ENCODE results near the gene CRNKL1.

CRNKL1 gene

DNA sequence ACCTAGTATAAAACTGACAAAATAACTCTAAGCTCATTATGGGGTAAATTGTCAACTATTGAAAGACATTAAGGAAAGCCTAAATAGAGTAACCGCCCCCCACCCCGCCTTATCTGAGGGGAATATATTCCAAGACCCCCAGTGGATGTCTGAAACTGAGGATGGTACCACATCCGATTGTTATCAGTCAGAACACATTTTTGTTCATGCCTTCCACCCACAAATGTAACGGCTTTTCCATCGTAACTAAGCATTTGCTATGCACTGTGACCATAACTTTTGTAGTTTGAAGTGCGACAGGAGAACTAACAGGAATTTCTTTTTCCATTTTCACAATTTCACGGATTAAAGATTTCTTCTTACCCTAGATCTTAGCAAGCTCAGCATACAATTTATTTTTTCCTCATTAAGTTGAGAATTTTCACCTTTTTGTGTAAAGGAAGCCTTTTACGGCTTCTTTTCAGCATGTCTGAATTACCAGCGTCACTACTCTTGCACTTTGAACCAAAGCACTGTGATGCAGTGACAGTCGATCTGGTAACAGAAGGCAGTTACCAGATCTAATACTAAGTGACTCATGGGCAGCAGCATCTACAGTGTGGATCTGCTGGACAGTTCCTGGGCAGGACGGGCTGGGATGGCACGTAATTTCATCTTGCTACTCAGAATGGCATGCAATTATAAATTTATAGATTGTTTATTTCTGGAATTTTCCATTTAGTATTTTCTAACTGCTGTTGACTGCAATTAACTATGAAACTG, 11.9 kb upstream of the CRNKL1 start:
- in situ Hi-C loops (cut with MboI; ENCODE audit: low sequenced_read_pairs) = no loop called here

- in situ Hi-C loops (cut with MboI; ENCODE audit: low sequenced_read_pairs) = no loop called here
Observed at GRCh38 chr20:20060234-20060998, 8.2 kb upstream of the CRNKL1 start.

- in situ Hi-C loops (cut with MboI; ENCODE audit: low sequenced_read_pairs) = no loop called here
Observed at GRCh38 chr20:20051767-20052073, 546 bp downstream of the CRNKL1 start.

- in situ Hi-C loops (cut with MboI; ENCODE audit: low sequenced_read_pairs) = no loop called here
Observed at GRCh38 chr20:20039752-20040387, 12.4 kb downstream of the CRNKL1 start.

DNA sequence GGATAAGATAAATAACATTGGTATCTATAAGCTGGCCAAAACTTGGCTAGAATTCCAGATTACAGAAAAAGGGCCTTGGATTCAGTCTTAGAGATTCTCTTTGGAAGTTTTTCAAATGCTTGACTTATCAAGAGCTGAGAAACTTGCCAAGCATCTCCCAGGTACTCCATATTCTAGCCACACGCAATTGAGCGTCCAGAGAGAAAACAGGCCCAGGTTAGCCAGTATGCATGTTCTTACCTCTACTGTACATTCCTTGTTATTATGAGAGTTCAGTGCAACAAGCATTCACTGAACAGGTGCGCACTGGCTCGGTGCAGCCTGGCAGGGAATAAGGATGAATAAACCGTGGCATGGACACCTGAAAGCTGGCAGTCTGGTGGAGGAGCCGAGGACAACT, 13.7 kb downstream of the CRNKL1 start:
- in situ Hi-C loops (cut with MboI; ENCODE audit: low sequenced_read_pairs) = no loop called here

DNA sequence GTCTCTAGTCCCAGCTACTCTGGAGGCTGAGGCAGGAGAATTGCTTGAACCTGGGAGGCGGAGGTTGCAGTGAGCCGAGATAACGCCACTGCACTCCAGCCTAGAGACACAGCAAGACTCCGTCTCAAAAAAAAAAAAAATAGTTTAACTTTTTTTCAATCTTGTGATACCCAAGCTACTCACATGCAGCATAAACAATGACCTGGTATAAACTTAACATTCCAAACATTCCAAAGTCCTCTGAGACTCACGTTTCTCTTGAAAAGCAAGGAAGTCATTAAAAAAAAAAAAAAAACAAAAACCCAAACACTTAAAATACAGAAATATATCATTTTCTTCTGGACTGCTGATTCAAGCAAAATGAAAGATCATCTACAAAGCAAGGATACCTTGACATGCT, 14.3 kb downstream of the CRNKL1 start:
- in situ Hi-C loops (cut with MboI; ENCODE audit: low sequenced_read_pairs) = no loop called here

- in situ Hi-C loops (cut with MboI; ENCODE audit: low sequenced_read_pairs) = no loop called here
Observed at GRCh38 chr20:20036756-20037155, 15.5 kb downstream of the CRNKL1 start.

GRCh38 chr20:20034486-20034885, 17.8 kb downstream of the CRNKL1 start:
- in situ Hi-C loops (cut with MboI; ENCODE audit: low sequenced_read_pairs) = no loop called here

DNA sequence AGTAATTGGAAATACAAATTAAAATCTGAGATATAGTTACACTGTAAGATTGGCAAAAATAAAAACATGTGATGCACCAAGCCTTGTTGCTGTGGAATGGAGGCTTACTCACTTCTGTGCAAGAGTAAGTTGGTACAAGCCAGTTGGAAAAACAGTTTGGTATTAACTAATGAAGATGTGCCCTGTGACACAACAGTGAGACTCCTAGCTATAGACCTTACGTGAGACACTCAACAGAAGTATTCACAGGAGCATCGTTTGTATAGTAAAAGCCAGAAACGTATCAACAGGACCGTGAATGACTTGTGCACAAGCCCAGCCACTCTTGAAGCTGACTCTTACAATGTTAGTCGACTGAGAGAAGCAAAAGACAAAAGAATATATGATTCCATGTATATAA, 20.5 kb downstream of the CRNKL1 start:
- in situ Hi-C loops (cut with MboI; ENCODE audit: low sequenced_read_pairs) = no loop called here

DNA sequence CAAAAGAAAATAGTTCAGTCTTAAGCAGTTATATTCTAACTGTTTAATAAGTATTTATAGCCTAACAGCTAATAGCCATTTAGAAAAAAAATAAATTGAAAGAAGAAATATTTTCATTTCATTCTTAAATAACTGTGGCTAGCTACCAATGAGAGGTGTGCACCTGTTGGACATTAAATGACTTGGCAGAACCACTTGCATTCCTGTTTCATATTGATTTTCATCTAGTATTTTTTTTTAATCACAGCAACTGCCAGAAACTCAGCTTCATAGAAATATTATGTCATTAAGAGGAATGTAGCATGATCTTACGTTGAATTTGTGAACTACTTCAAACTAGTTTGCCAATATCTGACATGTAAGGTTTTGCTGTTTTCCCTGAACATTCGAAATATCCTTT, 25.0 kb downstream of the CRNKL1 start:
- in situ Hi-C loops (cut with MboI; ENCODE audit: low sequenced_read_pairs) = no loop called here

- in situ Hi-C loops (cut with MboI; ENCODE audit: low sequenced_read_pairs) = no loop called here
Observed at GRCh38 chr20:20024942-20025341, 27.3 kb downstream of the CRNKL1 start.

DNA sequence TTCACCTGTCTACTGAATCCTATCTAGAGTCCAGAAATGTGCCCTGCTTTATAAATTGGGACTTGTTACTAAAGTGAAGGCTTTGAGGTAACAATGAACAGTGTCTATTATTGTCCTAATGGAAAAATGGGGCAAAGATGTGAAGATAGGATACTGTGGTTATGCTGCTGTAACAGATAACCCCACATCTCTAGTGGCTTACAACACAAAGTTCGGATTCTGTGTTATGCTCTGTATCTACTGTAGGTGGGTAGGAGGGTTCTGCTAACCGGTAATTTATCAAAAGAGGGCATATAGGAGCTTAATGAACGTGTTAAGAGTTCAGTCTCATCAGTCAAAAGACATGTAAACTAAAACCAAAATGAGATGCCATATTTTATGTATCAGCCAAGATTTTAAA, 28.9 kb downstream of the CRNKL1 start:
- in situ Hi-C loops (cut with MboI; ENCODE audit: low sequenced_read_pairs) = no loop called here

- in situ Hi-C loops (cut with MboI; ENCODE audit: low sequenced_read_pairs) = no loop called here
Observed at GRCh38 chr20:20022498-20022897, 29.8 kb downstream of the CRNKL1 start.

GRCh38 chr20:20021835-20022234, 30.4 kb downstream of the CRNKL1 start:
- in situ Hi-C loops (cut with MboI; ENCODE audit: low sequenced_read_pairs) = no loop called here

DNA sequence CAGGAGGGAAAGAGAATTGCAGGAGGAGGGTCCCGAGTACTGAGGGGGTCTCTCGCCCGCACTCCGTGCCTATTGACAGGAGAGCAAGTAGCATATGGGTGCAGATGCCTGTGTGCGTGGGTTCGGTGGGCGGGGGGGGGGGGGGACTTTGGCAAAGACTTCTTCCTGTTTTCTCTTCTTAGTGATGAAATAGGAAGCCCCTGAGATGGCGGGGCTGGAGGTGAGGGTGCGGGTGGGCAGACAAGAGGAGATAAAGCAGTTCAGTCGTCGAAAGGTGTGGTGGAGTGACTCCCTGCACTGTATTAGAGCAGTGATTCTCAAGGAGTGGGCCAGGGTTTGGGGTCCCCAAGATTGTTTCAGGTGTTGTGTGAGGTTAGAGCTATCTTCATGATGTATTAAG, 31.4 kb downstream of the CRNKL1 start:
- in situ Hi-C loops (cut with MboI; ENCODE audit: low sequenced_read_pairs) = no loop called here

GRCh38 chr20:20019123-20019522, 33.1 kb downstream of the CRNKL1 start:
- in situ Hi-C loops (cut with MboI; ENCODE audit: low sequenced_read_pairs) = no loop called here

DNA sequence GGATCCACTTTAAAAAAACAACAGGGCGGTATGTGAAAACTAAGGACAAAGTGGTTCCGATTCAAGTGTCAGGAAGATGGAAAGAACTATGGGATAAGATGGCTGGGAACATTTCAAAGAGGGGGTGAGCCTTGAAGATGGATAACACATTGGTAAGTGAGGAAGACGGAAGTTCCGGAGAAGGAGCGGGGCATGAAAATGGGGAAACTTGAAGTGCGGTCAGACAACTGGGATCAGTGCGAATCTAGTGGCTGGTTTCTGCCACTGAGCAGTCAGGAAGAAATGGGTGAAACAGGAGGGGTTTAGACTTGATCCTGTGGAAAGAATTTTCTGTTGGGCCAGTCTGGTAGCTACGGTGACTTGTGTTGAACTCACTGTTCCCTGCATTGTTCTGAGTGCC, 33.9 kb downstream of the CRNKL1 start:
- in situ Hi-C loops (cut with MboI; ENCODE audit: low sequenced_read_pairs) = no loop called here

GRCh38 chr20:20017844-20018185, 34.5 kb downstream of the CRNKL1 start:
- in situ Hi-C loops (cut with MboI; ENCODE audit: low sequenced_read_pairs) = no loop called here

DNA sequence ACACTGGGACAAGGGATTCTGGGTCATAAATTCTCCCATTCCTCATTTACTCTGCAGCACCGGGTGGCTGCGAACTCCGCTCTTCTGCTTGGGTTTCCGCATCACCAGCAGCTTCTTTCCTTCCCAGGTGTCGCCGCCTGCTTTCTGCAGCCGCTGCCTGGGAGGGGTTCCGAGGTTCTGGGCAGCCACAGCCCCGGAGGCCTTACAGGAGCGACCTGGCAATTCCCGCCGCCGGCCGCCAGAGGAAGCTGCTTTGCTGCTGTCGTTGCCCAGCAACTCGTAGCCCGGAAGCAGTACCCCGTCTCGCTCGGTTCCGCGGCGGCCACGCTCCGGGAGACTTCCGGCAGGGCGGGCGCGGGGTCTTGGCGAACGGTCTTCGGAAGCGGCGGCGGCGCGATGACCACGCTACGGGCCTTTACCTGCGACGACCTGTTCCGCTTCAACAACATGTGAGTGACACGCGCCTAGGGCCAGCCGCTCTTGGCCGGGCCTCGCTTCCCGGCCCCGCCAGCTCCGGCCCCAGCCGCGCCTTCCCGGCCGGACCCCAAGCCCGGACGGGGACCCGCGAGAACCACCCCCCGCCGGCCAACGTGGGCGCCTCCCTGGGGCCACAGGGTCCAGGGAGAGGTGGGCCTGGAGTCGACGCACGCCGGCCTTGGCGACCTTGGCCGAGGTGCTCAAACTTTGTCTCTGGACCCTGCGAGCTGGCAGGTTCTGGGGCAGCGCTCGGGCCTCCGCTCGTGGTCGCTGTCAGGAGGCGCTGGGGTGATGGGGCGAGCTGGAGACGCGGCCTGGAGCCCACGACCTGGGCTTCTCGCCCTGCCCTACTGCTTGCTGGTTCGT, 35.0 kb downstream of the CRNKL1 start, which contains the start of gene NAA20:
Gene NAA20, plus strand, starts transcription at position 362 of the 843 bp plus-strand sequence. Its CDS starts 35 bp downstream, at position 397.
- in situ Hi-C loops (cut with MboI; ENCODE audit: low sequenced_read_pairs) = no loop called here

DNA sequence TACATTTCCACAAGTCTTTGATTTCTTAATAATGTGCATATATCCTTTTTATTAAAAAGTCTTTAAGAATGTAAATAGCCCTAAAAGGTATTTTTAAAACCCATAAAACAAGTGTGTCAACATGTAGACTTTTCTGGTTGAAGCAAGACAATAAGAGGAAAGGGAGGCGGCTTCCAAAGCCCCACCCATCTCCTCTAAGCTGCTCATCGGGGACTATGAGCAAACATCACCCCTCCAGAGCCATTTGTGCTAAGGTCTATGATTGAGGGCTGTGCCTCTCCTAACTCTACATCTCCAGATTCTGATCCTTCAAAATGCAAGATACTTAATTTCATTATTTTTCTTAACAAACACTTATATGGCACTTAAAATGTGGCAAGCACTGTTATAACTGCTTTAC, 37.6 kb downstream of the CRNKL1 start:
- in situ Hi-C loops (cut with MboI; ENCODE audit: low sequenced_read_pairs) = no loop called here

DNA sequence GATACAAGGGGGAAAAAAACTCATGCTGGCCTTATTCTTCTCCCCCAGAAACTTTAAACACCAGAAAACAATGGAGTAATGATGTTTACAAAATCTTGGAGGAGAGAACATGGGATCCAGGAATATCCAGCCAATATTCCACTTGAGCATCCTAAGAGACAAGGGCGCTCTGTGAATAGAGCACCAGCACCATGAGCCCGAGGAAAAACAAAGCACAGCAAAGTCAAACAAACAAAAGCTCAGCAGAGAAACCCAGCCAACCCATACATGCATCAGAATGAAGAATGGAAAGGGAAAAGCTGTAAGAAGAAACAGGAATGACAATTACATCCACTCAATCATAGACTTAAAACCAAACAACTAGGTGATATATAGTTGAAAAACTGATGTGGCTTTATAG, 39.7 kb downstream of the CRNKL1 start:
- in situ Hi-C loops (cut with MboI; ENCODE audit: low sequenced_read_pairs) = no loop called here
